Left renal cortex interstitium (tissue), 4 donors: Measurements from ENCODE around the gene MFAP2. TPM values are rescaled to one million over a fixed set of nuclear protein-coding genes. Genes with fewer than 3 reads are reported as not detected.

Experiments used
- DNase-seq, 4 donors: peaks; one replicate each; pipeline ENCODE4 v3.0.0-alpha.2; 2013; ENCODE audit warnings: low read depth in 4 of 4, low spot score in 2 of 4, missing footprints in 1 of 4
- polyA plus RNA-seq, 4 donors: library from polyadenylated mRNA; unstranded; fragments of 120-200 nt; gene quantifications; one replicate each; pipeline ENCODE4 v1.2.1, GENCODE V29; 2013; ENCODE audit not compliant: insufficient read length in 4 of 4

The MFAP2 gene
- polyA plus RNA-seq, 4 donors: 186 to 305 (median 215) TPM

DNA sequence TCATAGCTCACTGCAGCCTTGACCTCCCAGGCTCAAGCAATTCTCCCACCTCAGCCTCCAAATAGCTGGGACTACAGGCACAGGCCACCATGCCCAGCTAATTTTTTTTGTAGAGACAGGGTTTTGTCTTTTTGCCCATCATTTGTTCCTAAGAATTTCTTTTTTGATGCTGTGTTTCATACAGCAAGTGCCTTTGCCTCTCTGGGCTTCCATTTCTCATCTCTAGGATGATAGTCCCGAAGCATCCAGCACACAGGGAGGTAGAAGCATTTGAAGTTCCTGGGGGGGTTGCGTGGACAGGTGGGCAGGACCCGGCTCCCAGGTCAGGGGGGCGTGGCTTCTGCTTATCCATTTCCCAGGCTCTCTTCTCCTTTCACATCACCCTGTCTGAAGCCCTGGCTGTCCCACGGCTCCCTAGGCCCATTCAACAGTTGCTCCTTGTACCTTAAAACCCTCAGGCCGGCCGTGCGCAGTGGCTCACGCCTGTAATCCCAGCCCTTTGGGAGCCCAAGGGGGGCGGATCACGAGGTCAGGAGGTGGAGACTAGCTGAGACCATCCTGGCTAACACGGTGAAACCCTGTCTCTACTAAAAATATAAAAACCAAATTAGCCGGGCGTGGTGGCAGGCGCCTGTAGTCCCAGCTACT is 27.9 kb upstream of the MFAP2 start:
- DNase-seq: no peak

DNA sequence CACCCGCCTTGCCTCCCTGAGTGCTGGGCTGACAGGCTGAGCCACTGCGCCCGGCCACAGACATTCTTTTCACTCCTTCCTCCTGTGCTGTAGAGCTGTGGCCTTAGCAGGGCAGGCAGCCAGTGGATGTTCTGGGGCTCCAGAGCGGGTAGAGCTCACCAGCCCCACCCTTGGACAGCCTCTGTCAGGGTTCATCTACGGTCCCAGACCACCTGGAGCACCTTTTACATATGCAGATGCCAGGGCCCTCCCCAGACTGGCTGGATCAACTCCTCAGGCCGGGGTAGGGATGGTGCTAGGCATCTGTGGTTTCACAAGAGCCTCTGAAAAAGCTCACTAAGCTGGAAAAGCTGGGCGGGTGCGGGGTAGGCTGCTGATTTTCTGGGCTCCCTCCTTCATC is 26.7 kb upstream of the MFAP2 start:
- DNase-seq: no peak

DNA sequence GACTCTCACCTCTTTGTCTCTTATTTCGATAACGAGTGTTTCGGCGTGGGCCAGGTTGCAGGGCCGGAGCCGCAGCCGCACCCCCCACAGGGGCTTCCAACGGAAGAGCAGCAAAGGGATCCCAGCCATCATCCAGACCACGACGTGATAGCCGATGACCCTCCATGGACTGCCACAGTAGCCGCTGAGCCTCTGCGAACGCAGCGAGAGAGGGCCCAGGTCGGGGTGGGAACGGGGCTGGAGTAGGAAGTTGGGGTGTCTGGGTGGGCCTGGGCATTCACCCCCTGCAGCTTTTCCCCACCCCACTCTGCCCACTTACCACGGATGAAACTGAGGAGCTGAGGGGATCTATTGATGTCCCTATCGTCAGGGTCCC is 24.9 kb upstream of the MFAP2 start:
- no peak for DNase-seq

DNA sequence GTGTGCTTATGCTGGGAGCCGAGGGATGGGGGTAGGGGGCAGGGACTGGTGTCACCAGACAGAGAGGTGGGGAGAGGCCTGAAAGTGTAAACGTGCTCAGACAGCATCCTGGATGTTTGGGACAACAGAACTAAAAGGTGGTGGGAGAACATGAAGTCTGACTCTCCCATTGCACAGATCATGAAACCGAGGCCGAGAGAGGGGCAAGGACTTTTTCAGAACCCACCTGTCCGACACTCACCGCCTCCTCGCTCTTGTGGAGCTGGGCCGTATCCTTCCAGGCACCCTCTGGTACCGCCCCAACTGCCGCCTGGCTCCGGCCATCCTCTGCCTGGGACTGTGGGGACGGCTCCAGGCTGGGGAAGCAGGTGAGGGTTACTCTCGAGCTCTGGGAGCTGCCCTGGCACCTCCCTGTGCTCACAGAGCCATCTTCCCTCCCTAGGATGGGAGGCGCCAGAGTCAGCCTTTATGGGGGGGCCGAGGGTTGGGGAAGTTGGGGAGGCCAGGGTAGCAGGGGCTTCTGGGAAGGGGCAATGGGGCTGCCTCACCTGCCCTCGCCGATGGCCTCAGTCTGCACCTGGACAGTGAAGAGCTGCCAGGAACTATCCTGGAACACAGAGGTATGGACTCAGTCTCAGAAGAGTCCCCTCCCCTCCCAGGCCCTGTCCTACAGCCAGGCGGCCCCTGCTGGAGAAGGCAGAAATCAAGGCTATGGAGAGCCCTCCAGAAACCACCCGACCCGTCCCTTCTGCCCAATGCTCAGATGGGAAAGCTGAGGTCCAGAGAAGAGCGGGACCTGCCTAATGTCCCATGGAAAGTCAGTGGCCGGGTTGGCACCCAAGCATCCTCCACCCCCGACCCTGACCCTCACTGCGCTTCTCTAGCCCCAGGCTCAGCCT is 24.3 kb upstream of the MFAP2 start:
- no peak for DNase-seq

DNA sequence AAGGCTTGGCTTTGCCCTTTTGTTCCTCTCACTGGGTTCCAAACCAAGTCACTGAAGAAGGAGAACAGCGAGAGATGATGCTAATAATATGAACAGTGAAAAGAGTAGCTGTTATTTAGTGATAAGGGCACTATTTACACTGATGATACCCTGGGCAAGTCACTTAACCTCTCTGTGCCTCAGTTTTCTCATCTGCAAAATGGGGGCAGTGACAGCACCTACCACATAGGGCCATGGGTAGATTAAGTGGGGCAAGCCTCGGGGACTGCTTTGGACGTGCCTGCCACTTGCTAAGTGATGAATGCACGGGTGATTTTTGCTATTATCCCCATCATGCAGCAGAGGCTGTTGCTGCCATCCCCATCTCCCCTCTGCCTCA is 22.1 kb upstream of the MFAP2 start:
- no peak for DNase-seq

DNA sequence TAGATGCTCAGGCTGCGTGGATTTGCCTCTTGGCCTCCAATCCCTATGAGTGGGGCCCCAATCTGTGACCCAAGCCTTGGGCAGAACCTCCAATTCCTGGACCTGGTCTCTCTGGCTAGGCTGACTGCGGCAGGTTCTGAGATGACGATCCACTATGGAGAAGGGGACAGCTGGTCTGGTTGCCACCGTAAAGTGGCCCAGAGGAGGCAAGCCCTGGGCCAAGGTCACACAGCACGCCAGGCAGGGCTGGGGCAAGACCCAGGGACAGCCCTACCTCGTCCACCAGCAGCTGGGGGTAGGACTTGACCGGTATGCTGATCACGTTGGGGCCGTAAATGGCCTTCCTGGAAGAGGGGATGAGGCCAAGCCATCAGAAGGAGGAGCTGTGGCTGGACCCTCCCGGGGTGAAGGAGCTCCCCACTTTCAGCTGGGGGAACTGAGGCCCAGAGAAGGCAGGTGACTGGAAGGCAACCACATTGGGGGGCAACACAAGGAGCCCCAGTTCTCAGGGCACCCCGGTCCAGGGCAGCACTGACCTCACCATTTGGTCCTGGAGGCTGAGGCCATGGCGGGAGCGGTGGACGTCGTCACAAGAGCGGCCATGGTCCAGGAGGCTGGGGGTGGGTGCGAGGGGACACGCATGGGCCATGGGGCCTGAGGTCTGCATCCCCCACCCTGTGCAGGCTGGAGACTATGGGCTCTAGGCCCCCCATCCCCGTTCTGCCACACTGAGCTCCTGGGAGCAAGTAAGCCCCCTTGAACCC is 21.5 kb upstream of the MFAP2 start:
- no peak for DNase-seq

DNA sequence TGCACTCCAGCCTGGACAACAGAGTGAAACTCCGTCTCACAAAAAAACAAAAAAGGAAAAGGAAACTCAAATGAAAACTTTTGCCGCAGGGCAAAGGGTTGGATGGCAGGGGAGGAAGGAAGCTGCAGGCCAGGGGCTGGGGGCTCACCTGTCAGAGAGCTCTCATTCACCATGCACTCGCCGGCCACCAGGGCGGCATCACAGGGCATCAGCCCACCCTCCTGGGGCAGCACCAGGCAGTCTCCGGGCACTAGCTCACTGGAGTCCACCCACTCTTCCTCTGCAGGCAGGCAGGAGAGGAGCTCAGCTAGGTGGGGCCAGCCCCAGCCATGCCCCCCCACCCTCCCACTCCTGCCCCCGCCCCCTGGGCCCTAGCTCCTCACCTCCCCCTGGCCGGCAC is 19.4 kb upstream of the MFAP2 start:
- DNase-seq: no peak

DNA sequence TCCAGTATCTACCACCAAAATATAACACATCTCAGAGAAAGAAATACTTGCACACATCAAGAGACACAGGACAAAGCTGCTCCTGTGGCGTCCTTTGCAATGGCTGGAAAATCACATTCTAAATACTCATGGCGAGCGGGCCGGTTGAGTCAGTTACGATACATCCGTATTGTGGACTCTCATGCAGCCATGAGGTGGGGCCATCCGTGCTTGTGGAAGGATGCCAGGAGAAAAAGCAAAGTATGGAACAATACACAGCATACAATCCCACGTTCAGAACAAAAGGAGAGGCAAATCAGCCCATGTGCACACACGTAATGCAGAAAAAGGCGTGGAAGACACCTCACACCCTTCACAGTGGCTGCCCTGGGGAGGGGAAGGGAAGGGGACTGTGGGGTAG is 18.2 kb upstream of the MFAP2 start:
- no peak for DNase-seq

DNA sequence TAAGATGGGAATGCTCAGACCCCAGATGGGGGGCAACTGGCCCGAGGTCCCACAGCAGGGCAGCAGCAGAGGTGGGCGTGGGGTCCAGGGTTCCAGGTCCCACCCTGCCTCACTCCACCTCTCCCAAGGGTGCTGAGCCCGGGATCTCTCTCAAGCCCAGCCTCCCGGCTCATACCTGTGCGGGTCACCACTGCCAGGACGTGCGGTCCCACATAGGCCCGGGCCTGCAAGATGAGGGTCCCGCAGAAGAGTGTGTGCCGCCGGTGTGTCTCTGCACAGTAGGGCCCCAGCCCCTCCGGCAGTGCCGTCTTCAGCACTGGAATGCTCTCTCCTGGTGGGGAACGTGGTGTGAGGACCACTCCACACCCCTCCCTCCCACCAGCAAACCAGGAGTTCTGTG is 16.4 kb upstream of the MFAP2 start:
- no peak for DNase-seq

DNA sequence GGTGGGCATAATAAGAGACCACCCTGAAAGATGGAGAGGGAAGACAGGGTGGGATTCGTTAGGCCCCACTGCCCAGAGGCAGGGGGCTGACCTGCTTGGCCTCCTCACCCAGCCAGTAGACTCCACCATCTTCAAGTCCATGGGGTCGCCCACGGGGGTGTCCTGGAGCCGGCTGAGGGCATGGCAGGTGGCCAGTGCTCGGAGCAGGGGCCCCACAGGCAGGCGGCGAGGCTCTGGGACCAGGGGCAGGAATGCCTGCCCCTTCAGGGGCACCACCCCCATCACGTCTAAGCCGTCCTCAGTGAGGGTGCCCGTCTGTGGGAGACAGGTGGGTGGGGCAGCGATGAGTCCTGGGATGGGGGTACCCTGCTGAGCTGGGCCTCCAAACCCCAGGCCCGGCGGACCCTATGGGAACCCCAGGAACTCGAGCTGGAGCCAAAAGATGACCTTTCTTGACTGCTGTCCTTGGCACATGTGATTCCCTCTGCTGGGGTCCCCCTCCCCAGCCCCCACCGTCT is 13.2 kb upstream of the MFAP2 start:
- no peak for DNase-seq

DNA sequence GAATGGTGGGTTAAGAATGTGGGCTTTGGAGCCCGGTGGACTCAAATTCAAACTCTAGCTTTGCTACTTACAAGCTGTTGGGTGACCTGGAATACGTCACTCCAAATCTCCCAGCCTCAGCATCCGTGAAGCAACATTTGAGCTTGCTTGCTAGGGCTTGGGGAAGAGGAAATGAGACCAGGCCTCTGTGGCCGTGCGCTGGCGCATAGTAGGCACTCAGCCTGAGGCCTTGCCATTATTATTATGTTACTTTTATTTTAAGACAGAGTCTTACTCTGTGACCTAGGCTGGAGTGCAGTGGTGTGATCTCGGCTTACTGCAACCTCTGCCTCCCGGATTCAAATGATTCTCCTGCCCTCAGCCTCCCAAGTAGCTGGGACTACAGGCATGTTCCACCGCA is 12.3 kb upstream of the MFAP2 start:
- no peak for DNase-seq

DNA sequence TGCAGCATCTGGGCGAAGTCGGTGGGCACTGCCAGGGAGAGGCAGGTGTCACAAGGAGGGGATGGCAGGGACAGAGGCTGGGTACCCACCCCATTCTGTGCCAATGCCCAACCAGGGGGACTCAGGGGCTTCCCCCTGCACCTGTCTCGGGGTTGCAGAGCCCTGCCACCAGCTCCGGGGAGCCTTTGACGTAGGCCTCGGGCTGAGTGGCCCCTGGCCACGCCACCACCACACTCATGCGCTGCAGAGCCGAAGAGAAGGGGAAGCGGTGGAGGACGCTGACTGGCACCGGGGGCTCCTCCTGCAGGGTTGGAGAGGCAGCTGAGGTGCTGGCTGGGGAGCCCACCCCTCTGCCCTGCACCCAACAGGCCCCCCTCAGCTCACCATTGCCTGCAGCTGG is 11.7 kb upstream of the MFAP2 start:
- DNase-seq: no peak

DNA sequence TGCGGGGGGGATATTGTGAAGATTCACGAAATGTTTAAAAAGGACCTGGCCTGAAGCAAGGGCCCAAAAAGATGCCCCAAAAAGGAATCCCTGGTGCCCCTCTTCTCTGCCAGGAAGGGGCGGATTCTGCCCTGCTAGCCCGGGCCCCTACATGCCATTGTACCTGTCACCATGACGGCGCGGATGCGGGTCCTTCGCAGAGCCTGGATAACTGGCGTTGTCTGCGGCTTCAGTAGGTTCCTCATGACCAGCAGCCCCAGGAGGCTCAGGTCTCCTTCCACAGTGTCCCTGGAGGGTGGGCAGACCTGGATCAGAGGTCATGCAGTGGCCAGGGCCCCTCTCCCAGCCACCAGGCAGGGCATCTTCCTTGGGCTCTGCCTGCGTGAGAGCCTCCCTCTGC is 11.2 kb upstream of the MFAP2 start:
- no peak for DNase-seq

DNA sequence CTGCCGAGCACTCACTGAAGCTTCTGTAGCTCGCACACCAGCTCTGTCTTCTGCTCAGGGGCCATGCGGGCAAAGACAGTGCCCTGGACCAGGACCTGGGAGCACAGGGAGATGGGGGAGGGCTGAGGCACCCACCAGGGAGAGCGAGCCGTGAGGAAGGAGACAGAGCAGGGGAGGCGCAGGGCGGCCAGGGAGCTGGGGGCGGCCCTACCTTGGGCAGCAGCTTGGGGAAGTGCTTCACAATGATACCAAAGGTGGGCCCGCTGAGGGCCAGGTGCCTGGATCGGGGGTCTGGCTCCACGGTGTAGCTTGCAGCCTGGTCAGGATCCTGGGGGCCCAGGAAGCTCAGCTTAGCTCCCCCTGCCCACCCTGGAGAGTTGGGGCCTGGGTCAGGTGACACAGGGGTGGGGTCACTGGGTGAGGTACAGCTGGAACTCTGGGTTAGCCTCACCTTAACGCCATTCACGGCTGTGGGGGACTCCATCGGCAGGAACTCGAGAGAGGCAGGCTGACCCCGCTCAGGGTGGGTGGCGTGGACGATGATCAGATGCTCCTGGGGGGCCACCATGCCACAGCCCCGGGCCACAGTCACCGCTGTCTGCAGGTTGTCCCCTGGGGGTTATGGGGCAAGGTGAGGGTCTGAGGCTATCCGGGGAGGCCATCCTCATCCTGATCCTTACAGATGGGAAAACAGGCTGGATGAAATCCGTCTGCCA is 9.4 kb upstream of the MFAP2 start:
- no peak for DNase-seq

DNA sequence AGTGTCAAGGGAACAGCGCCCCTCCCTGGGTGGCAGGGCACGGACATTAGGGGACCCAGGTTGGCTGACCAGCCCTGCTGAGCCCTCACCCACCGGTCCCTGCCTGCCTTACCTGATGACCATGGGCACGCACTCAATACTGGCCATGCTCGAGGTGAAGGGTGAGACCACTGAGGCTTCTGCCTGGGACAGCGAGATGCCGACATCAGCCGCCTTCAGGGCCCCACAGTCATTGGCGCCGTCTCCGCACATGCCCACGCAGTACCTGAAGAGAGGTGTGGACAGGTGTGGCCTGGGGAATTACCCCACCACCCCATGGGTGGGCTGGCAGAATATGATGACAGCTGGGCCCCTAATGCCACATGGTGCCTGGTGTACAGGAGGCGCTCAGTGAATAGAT is 7.8 kb upstream of the MFAP2 start:
- DNase-seq: no peak

DNA sequence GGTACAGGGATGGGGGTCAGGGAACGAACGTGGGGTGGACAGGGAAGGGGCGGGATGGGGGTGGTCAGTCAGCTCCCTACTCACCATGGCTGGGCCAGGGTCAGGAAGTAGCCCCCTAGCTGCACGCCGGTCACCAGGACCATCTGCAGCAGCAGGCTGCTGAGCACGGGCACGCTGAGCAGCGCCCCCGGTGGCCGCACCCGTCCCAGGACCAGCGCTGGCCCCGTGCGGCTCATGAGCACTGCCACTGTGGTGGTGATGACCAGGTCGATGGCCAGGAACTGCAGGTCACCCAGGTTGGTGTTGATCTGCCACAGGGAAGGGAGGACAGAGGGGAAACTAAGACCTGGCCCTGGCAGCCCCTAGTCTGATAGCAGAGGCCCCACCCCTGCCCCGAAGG is 6.5 kb upstream of the MFAP2 start:
- DNase-seq: no peak

DNA sequence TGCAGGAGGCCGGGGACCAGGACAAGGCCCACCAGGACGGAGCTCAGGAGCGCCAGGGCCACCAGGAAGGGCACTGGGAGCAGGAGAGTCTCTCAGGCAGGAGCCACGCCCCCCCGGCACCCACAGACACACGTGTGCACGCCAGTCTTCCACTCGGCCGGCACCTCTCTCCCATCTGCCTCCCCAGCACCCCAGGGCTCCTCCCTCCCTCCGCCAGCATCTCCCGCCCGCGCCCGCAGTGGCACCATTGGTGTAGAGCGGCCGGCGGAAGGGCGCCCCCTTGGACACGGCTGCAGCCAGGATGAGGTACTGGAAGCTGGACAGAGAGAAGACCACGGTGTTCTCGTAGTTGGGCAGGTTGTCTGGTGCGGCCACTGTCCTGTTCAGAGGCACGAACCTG is 6.1 kb upstream of the MFAP2 start:
- no peak for DNase-seq

DNA sequence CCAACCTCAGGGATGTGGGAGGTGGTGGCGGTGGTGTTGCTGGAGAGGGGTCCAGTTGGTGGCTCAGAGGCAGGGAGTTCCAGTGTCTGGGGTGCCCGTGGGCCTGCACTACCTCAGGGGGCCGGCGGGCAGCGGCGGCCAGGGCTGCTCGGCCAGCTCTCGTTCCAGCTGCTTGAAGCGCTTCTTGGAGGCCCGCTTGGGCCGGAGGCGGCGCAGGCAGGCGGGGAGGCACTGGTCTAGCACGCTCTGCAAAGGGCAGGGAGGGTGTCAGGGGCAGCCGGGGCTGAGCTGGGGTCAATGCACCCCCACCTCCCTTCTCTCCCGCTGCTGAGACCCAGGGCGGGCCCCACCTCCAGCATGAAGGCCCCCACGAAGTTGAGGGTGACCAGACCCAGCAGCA is 5.7 kb upstream of the MFAP2 start:
- DNase-seq: no peak

DNA sequence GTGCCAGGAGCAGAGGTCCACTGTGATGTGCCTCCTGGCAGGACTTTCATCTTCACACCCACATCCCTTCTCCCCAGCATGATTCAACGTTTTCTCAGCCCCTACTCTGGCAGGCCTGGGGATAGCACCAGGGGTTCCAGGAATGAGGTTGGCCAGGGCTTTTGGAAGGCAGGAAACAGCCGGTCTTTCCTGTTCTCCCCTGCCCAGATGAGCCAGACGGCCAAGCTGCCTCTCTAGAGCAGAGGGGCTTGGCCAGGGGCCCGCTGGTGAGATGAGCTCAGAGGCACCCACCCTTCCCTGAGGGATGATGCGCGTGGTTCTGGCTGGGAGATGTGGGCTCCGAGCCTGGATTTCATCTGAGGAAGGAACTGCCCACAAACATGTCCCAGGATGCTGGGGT is 4.3 kb upstream of the MFAP2 start:
- no peak for DNase-seq

DNA sequence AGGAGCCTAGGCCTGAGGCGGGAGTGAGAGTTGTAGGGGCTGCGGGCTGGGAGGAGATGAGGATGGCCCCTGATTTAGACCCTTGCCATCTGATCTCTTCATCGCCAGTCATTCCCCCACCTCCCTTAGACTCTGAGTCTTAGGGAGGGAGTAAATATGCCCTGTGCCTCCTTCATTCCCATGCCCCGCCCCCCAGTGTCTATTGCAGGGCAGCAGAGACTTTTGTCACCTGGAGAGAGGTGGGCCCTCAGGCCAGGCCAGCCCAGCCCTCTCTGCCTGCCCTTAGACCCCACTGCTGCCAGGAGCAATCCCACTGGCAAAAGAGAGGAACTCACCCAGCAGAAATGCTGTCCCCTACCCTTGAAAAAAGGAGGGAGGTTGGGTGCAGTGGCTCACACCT is 3.2 kb upstream of the MFAP2 start:
- no peak for DNase-seq

DNA sequence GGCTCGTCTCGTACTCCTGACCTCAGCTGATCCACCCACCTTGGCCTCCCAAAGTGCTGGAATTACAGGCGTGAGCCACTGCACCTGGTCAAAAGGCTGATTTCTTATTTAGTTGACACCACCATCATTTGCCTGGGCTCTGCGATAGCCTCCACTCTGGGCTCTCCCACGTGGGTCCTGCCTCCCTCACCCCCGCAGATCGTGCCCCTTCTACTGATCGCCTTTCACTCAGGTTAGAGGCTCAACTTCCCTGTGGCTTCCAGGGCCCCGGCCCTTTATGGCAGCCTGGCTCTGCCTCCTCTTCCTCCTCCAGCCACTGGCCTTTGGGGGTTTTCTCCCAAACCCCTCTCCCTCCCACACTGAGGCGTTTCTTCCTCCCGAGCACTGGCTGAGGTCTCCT is 2.5 kb upstream of the MFAP2 start:
- no peak for DNase-seq
